Upper lobe of left lung (tissue), 6 donors: ENCODE measurements around the gene ITGA4. TPM values are rescaled to one million over a fixed set of nuclear protein-coding genes. Genes with fewer than 3 reads are reported as not detected.
"Not testable (repeated sequence)": the region's sequence is repeated elsewhere in the genome, so short reads cannot be mapped to it uniquely, and the experiment has no call there.

ENCODE experiments used
- ATAC-seq, 2 donors: fragments of 200-7000 bp; cut with Tn5 transposase; one replicate each; pipeline ENCODE4 v1.9.1; 2022; ENCODE audit warnings: mild to moderate bottlenecking in 2 of 2, moderate library complexity in 2 of 2; ENCODE audit not compliant: low FRiP score in 2 of 2
- DNase-seq, 2 donors: peaks; one replicate each; pipeline ENCODE4 v3.0.0-alpha.2; 2019 to 2020
- H3K27ac ChIP-seq, 4 donors: fragments of 200-600 bp; sonication (generic); one replicate each; pipeline ENCODE4 v1.5.1; 2016 to 2019
- H3K27me3 ChIP-seq, 4 donors: fragments of 200-600 bp; sonication (generic); one replicate each; pipeline ENCODE4 v1.5.1; 2017 to 2019
- H3K36me3 ChIP-seq, 4 donors: fragments of 200-600 bp; sonication (generic); one replicate each; pipeline ENCODE4 v1.5.1; 2016 to 2019
- H3K4me1 ChIP-seq, 4 donors: fragments of 200-600 bp; sonication (generic); one replicate each; pipeline ENCODE4 v1.5.1; 2018 to 2019
- H3K4me3 ChIP-seq, 4 donors: fragments of 200-600 bp; sonication (generic); one replicate each; pipeline ENCODE4 v1.5.1; 2017 to 2019; ENCODE audit warnings: mild to moderate bottlenecking in 2 of 4, moderate library complexity in 1 of 4
- H3K9me3 ChIP-seq, 4 donors: fragments of 200-600 bp; sonication (generic); one replicate each; pipeline ENCODE4 v1.5.1; 2018 to 2019
- CTCF ChIP-seq, 6 experiments: fragments of 450-650 bp in 4 of 6; fragments of 200-600 bp in 2 of 6; sonication (generic) in 2 of 6; IDR thresholded peaks; one replicate each; pipeline ENCODE4 v1.5.1; 2016 to 2019; ENCODE audit warnings: antibody characterized with exemption in 6 of 6
- EP300 ChIP-seq, 4 donors: sonication (generic); formaldehyde crosslinking; IDR thresholded peaks; one replicate each; pipeline ENCODE4 v1.5.1; 2017; ENCODE audit warnings: antibody characterized with exemption in 4 of 4, control low read depth in 2 of 4
- POLR2A ChIP-seq, 4 donors: fragments of 450-650 bp; IDR thresholded peaks; one replicate each; pipeline ENCODE4 v1.5.1; 2016 to 2017; ENCODE audit warnings: antibody characterized with exemption in 4 of 4, mild to moderate bottlenecking in 2 of 4
- POLR2AphosphoS5 ChIP-seq, 2 donors: sonication (generic); formaldehyde crosslinking; IDR thresholded peaks; one replicate each; pipeline ENCODE4 v1.5.1; 2017; ENCODE audit warnings: antibody characterized with exemption in 2 of 2
- WGBS, 2 donors: methylation state at CpG; one replicate each; pipeline ENCODE4 v1.1.5; 2017 to 2018; 5-methylcytosine and 5-hydroxymethylcytosine counted together
- total RNA-seq, 6 donors: library from RNA; depleted of rRNA in 4 of 6; stranded (reverse); fragments of >200 nt in 4 of 6; gene quantifications; one replicate each; pipeline versions ENCODE4 v1.1.0 to v1.2.1, GENCODE V29; 2016 to 2021
- donor health status: DM: no; HTN: no; CAD: no; lungs with moderate emphysema.
- donor health status: DM: no; HTN: yes; CAD: no; lungs with severe emphysema.

The ITGA4 gene
- total RNA-seq, 6 donors from 2014 or later: 13.9 to 30.5 (median 23.9) TPM

GRCh38 chr2:181441670-181442069 lies 15.5 kb upstream of the ITGA4 start:
- Histone ChIP-seq H3K4me3 (no peak overlapping the region), H3K27me3 (no peaks in the 10 kb centered on the region), H3K4me1 (no peaks in the 10 kb centered on the region), H3K27ac (no peak overlapping the region), H3K36me3 (no peaks in the 10 kb centered on the region), H3K9me3 (no peaks in the 10 kb centered on the region)
- DNase-seq (no peak), ATAC-seq (no peak)
- 47 to 54% methylated on average over 3 of the region's 3 CpGs for WGBS, 2 donors
- no peak for TF ChIP-seq CTCF (IDR thresholded peaks at IDR 0.05)
- no peak for TF ChIP-seq POLR2A (IDR thresholded peaks at IDR 0.05)
- TF ChIP-seq POLR2AphosphoS5 (IDR thresholded peaks at IDR 0.05): no peak
- TF ChIP-seq EP300 (IDR thresholded peaks at IDR 0.05): no peak

GRCh38 chr2:181444654-181445053 lies 12.5 kb upstream of the ITGA4 start:
- Histone ChIP-seq H3K36me3 (no peaks in the 10 kb centered on the region), H3K27me3 (no peaks in the 10 kb centered on the region), H3K9me3 (no peaks in the 10 kb centered on the region), H3K27ac (no peak overlapping the region), H3K4me1 (no peaks in the 10 kb centered on the region), H3K4me3 (no peak overlapping the region)
- ATAC-seq: no peak
- TF ChIP-seq POLR2AphosphoS5 (IDR thresholded peaks at IDR 0.05) (no peak), CTCF (IDR thresholded peaks at IDR 0.05) (no peak), POLR2A (IDR thresholded peaks at IDR 0.05) (no peak), EP300 (IDR thresholded peaks at IDR 0.05) (no peak)
- 69 to 83% methylated on average over 2 of the region's 2 CpGs for WGBS, 2 donors
- DNase-seq: no peak

GRCh38 chr2:181446985-181447384 lies 10.2 kb upstream of the ITGA4 start:
- Histone ChIP-seq H3K27ac (no peak overlapping the region), H3K4me1 (no peaks in the 10 kb centered on the region), H3K36me3 (no peaks in the 10 kb centered on the region), H3K9me3 (no peaks in the 10 kb centered on the region), H3K27me3 (no peaks in the 10 kb centered on the region), H3K4me3 (no peak overlapping the region)
- ATAC-seq (no peak), DNase-seq (no peak)
- WGBS, 2 donors: 71 to 74% methylated on average over 4 of the region's 4 CpGs
- no peak for TF ChIP-seq EP300 (IDR thresholded peaks at IDR 0.05)

- not testable (repeated sequence) for H3K36me3 ChIP-seq, H3K4me1 ChIP-seq, H3K27me3 ChIP-seq, H3K9me3 ChIP-seq, H3K27ac ChIP-seq, DNase-seq, H3K4me3 ChIP-seq, ATAC-seq
Measured at GRCh38 chr2:181449278-181449677, 7.9 kb upstream of the ITGA4 start.

GRCh38 chr2:181454686-181455450 lies 2.3 kb upstream of the ITGA4 start:
- no peak for TF ChIP-seq POLR2A (IDR thresholded peaks at IDR 0.05)
- no peak for TF ChIP-seq CTCF (IDR thresholded peaks at IDR 0.05)
- no peak for TF ChIP-seq POLR2AphosphoS5 (IDR thresholded peaks at IDR 0.05)
- TF ChIP-seq EP300 (IDR thresholded peaks at IDR 0.05): no peak
- Histone ChIP-seq H3K9me3 (no peaks in the 10 kb centered on the region), H3K27me3 (peaks cover 0 to 12% (median 0%) of the 10 kb centered on the region in 4 donors), H3K27ac (no peak overlapping the region), H3K4me3 (no peak overlapping the region), H3K4me1 (peaks cover 5 to 33% (median 25%) of the 10 kb centered on the region in 4 donors), H3K36me3 (no peaks in the 10 kb centered on the region)
- DNase-seq: no peak
- no peak for ATAC-seq
- WGBS, 2 donors: 70 to 77% methylated on average over 6 of the region's 6 CpGs

GRCh38 chr2:181456660-181457120 lies 496 bp upstream of the ITGA4 start:
- Histone ChIP-seq H3K27me3 (peaks cover 0 to 12% (median 0%) of the 10 kb centered on the region in 4 donors), H3K4me1 (peaks cover 9 to 38% (median 26%) of the 10 kb centered on the region in 4 donors), H3K9me3 (no peaks in the 10 kb centered on the region), H3K4me3 (peak overlapping the region in 3 of 4 donors; percentile 60 to 70 (median 62)), H3K36me3 (no peaks in the 10 kb centered on the region), H3K27ac (peak overlapping the region; percentile 73 to 87 (median 84))
- TF ChIP-seq POLR2A (IDR thresholded peaks at IDR 0.05) (no peak), POLR2AphosphoS5 (IDR thresholded peaks at IDR 0.05) (peak in 1 of 2 donors; percentile 5)
- ATAC-seq: peak; percentile 82 to 83
- DNase-seq: peak in 1 of 2 donors; percentile 64
- WGBS, 2 donors: 6 to 13% methylated on average over 17 of the region's 17 CpGs
